ENCODE results near the gene BACE2. TPM values are rescaled to one million over a fixed set of nuclear protein-coding genes. Genes with fewer than 3 reads are reported as not detected.
"Not testable (repeated sequence)": the region's sequence is repeated elsewhere in the genome, so short reads cannot be mapped to it uniquely, and the experiment has no call there.

BACE2 gene
- total RNA-seq, 1 experiment from 2014 or later: 502 TPM

DNA sequence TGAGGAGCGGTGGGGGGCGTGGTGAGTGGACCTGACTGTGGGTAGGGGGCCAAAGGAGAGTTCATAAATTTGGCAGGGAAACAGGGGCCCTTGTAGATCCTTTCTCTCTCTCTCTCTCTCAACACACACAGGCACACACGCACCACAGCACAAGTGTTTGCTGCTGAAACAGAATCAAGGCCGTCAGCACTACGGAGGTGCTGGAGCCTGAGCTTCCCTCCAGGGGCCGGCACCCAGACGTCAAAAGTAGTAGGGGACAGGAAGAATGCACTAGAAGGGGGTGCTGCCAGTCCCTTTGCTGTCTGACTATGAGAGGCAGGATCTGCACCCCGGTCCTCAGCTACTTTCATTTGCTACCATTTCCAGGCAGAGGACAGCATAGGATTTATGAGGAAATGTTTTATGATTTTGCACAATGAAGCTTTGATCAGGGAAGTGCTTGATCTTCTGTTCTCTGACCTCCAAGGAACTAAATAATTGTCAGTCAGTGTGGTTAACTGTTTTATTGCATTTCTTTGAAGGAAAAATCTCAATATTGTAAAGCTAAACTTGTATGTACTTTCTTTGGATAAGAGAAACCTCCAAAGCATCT is 74.4 kb downstream of the BACE2 start:
- in situ Hi-C loops (cut with HindIII; ENCODE audit: low pct_unique_long_range_greater_than_20kb, low sequenced_read_pairs): no loop called here
- peak; percentile 48 for DNase-seq (ENCODE audit: low read depth, low spot score)

- DNase-seq (ENCODE audit: low read depth, low spot score): no peak
- in situ Hi-C loops (cut with HindIII; ENCODE audit: low pct_unique_long_range_greater_than_20kb, low sequenced_read_pairs): no loop called here
These were observed 75.1 kb downstream of the BACE2 start for GRCh38 chr21:41243107-41243506.

- in situ Hi-C loops (cut with HindIII; ENCODE audit: low pct_unique_long_range_greater_than_20kb, low sequenced_read_pairs); DNase-seq (ENCODE audit: low read depth, low spot score): not testable (repeated sequence)
These were observed 76.4 kb downstream of the BACE2 start for GRCh38 chr21:41244266-41244880.

GRCh38 chr21:41245509-41246135 is 77.7 kb downstream of the BACE2 start:
- in situ Hi-C loops (cut with HindIII; ENCODE audit: low pct_unique_long_range_greater_than_20kb, low sequenced_read_pairs): no loop called here
- DNase-seq (ENCODE audit: low read depth, low spot score): no peak

DNA sequence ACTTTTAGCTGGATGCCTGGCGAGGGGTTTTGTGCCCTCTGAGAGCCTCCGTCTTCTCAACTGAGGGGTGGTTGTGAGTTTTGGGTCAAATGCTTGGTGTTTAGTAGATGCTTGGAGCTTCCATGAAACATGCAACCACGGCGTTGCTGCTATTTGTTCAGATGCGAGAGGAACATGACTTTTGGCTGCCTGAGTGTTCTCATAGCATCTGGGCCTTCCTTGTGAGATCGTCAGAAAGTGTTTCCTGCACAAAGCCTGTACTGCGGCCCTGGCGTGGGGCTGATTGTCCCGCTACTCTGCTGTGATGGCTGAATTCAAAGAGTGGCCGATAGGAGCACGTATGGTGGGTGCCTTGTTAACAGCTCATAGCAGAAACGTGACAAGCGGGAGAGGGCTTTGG is 78.8 kb downstream of the BACE2 start:
- DNase-seq (ENCODE audit: low read depth, low spot score): no peak
- in situ Hi-C loops (cut with HindIII; ENCODE audit: low pct_unique_long_range_greater_than_20kb, low sequenced_read_pairs): no loop called here

DNA sequence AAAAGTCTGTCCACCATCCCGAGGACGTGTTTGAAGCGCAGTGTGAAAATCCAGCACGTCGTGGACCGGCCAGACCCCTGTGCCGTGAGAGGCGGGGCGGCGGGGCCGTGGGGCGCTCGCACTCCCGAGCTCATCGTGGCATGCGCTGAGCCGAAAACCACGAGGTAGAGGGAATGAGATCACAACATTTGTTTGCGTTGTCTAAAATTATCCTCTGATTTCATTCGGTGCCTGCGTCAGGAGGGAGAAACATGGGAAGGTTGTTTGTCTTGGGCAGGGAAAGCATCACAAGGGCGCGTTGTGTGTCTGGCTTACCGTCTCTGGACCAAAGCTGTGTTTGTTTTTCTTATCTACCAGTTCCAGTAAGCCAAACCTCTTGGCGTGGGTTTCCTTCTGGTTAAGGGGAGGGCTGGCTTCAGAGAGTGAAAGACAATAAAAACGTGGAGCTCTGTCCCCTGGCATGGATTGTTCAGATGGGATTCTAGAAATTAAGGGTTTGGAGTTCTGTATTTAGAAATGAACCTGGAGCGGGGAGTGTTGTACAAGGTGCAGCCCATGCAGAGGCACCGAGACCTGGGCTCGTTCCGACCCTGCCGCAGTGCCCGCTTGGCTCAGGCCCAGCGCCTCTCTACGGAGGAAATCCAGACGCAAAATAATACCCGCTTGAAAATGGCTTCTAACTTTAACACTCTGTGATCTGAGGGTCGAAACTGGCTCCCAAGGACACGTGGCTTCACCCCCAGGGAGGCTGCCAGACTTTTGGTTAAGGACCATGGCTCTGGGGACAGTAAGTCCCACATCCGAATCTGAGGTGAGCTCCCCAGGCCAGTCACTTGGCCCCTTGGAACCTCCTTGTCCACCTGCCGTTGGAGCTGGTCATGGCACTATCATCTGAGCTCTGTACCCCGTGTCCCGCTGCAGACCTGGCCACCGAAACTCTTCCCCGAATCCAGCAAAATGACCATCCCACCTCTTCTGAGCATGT is 79.9 kb downstream of the BACE2 start:
- in situ Hi-C loops (cut with HindIII; ENCODE audit: low pct_unique_long_range_greater_than_20kb, low sequenced_read_pairs): no loop called here
- DNase-seq (ENCODE audit: low read depth, low spot score): peak; percentile 88

GRCh38 chr21:41249476-41249875 is 81.5 kb downstream of the BACE2 start:
- DNase-seq (ENCODE audit: low read depth, low spot score): no peak
- in situ Hi-C loops (cut with HindIII; ENCODE audit: low pct_unique_long_range_greater_than_20kb, low sequenced_read_pairs): no loop called here

DNA sequence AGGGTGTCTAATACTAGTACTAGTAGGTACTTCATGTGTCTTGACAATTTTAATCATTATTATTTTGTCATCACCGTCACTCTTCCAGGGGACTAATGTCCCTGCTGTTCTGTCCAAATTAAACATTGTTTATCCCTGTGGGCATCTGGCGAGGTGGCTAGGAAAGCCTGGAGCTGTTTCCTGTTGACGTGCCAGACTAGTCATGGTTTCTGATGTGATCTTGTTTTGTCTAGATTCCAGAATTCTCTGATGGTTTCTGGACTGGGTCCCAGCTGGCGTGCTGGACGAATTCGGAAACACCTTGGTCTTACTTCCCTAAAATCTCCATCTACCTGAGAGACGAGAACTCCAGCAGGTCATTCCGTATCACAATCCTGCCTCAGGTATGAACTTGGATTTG is 82.6 kb downstream of the BACE2 start:
- in situ Hi-C loops (cut with HindIII; ENCODE audit: low pct_unique_long_range_greater_than_20kb, low sequenced_read_pairs): no loop called here
- DNase-seq (ENCODE audit: low read depth, low spot score): peak; percentile 46

- in situ Hi-C loops (cut with HindIII; ENCODE audit: low pct_unique_long_range_greater_than_20kb, low sequenced_read_pairs): no loop called here
- peak; percentile 94 for DNase-seq (ENCODE audit: low read depth, low spot score)
These were observed 84.1 kb downstream of the BACE2 start for GRCh38 chr21:41251961-41252642.

DNA sequence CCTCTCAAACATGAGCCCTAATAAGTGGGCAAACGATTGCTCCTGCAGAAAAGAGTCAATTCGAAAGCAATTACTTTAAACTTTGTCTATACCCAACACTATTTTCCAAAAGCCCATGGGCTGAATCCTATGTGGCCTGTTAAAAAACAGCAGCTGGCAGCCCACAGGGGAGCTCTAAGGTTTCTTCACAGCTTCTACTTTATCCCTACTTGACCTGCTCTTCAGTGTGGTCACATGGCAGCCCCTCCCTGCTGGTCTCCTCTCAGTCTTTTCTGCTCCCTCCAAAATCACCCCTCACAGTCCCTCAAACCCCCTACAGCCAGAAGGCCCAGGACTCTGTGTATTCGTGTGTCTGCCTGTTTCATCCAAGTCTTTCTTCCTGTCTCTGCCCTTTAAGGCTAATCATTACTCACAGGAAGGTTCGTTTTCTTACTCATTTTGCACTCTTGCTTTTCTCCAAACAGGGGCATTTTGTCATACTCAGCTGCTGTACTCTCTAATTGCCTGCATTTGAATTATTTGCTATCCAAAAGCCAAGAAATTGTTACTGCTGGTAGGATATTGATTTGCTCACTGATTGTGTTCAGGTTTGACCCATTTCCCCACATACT is 86.2 kb downstream of the BACE2 start:
- in situ Hi-C loops (cut with HindIII; ENCODE audit: low pct_unique_long_range_greater_than_20kb, low sequenced_read_pairs): no loop called here
- no peak for DNase-seq (ENCODE audit: low read depth, low spot score)

- no peak for DNase-seq (ENCODE audit: low read depth, low spot score)
- in situ Hi-C loops (cut with HindIII; ENCODE audit: low pct_unique_long_range_greater_than_20kb, low sequenced_read_pairs): no loop called here
These were observed 87.2 kb downstream of the BACE2 start for GRCh38 chr21:41255190-41255589.

DNA sequence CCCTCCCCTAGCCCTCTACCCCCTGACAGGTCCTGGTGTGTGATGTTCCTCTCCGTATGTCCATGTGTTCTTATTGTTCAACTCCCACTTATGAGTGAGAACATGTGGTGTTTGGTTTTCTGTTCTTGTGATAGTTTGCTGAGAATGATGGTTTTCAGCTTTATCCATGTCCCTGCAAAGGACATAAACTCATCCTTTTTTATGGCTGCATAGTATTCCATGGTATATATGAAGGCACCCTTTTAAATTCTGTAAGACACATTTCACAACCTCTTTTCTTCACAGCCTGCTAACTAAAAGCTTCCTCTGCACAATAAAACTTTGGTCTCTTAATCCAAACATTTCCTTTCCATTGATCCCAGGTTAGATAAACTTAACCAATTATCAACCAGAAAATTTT is 88.3 kb downstream of the BACE2 start:
- in situ Hi-C loops (cut with HindIII; ENCODE audit: low pct_unique_long_range_greater_than_20kb, low sequenced_read_pairs): not testable (repeated sequence)

GRCh38 chr21:41256771-41257702 is 89.1 kb downstream of the BACE2 start:
- no peak for DNase-seq (ENCODE audit: low read depth, low spot score)
- in situ Hi-C loops (cut with HindIII; ENCODE audit: low pct_unique_long_range_greater_than_20kb, low sequenced_read_pairs): no loop called here

More for the DNA sequence above, 88.3 kb downstream of the BACE2 start:
- not testable (repeated sequence) for DNase-seq (ENCODE audit: low read depth, low spot score)

DNA sequence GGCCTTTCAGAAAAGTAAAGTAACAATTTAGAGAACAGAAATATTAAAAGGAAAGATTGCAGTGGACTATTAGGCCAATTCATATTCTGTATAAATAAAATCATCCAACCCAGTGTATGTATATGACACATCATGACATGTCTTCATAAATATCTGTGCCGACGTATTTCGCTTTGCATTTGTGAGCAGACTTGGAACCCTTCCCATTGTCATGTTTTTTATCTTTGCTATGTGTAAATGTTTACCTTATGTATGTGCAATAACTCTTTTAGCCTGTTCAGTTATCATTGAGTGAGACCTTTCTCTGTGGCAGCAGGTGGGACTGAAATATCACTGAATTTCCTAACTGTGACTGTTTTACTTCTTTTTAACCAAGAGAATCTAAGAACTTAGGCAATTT is 90.7 kb downstream of the BACE2 start:
- in situ Hi-C loops (cut with HindIII; ENCODE audit: low pct_unique_long_range_greater_than_20kb, low sequenced_read_pairs): no loop called here
- no peak for DNase-seq (ENCODE audit: low read depth, low spot score)

DNA sequence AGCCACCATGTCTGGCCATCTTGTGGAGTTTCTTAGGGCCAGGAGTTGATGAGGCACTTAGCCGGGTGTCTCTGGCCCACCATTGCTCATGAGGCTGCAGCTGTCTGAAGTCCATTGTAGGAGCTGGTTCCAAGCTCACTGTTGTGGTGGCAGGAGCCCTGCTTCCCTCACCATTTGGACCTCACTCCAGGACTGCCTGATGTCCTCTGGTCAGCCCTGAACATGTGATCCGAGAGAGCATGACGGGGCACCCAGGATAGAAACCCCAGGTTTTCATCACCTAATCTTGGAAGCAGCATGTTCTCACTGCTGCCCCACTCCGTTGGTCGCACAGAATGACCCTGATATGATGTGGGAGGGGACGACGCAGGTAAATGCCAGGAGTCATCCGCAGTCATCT is 92.5 kb downstream of the BACE2 start:
- in situ Hi-C loops (cut with HindIII; ENCODE audit: low pct_unique_long_range_greater_than_20kb, low sequenced_read_pairs): no loop called here
- DNase-seq (ENCODE audit: low read depth, low spot score): no peak

DNA sequence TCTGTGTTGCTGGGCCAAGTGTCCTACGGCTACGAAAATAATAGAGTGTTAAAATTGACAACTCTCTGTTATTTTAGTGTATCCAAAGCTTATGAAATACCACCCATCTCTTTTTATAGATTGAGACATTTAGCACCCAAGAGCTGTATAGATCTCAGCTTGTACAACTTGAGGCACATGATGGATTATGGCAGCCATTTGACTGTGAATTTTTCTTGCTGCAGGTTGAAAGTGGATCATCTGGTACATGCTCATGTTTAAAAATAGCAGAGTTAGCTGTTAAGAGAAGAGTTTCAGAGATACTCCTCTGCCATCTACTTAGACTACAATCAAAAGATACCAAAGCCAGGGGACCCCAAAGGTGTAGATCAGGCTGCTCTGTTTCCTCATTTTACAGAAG is 99.4 kb downstream of the BACE2 start:
- no peak for DNase-seq (ENCODE audit: low read depth, low spot score)
- in situ Hi-C loops (cut with HindIII; ENCODE audit: low pct_unique_long_range_greater_than_20kb, low sequenced_read_pairs): no loop called here
